ENCODE measurements around the gene NAALADL2.

DNA sequence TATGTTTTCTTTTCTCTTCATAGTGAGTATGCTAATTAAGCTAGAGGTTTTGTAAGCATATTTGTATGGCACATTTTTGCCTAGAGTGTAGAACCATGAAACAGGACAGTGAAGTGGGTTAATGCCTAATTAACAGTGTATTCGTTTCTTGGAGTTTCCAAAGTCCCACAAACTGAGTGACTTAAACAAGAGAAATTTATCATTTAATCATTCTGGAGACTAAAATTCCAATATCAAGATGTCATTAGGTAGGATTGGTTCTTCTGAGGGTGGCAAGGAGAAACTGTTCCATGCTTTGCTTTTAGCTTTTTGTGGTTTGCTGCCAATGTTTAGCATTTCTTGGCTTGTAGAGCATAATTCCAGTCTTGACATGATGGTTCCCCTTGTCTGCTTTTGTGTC lies 734.2 kb downstream of the NAALADL2 start:
- no peak for TF ChIP-seq POLR2AphosphoS5 (IDR thresholded peaks at IDR 0.05)
- TF ChIP-seq CTCF (IDR thresholded peaks at IDR 0.05) = no peak
- TF ChIP-seq EP300 (IDR thresholded peaks at IDR 0.05) = no peak
- no peak for TF ChIP-seq POLR2A (IDR thresholded peaks at IDR 0.05; ENCODE audit: low read depth)
